ENCODE data around the gene WBP1L.

The WBP1L gene

DNA sequence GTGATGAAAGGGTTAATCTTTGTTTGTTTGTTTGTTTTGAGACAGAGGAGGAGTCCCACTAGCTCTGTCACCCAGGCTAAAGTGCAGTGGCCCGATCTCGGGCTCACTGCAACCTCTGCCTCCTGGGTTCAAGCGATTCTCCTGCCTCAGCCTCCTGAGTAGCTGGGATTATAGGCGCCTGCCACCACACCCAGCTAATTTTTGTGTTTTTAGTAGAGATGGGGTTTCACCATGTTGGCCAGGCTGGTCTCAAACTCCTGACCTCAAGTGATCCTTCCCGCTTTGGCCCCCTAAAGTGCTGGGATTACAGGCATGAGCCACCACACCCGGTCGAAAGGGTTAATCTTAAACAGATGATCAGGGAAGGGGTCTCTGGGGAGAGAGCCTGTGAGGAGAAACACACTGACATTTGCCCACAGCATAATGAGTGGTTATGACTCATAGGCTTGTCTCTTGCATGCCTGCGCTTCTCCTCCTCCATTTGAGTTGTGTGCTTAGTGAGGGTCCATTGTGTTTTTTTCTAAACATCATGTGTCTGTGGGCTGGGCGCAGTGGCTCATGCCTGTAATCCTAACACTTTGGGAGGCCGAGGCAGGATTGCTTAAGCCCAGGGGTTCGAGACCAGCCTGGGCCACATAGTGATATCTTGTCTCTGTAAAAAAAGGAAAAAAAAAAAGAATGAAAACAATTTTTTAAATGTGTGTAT, 112.1 kb downstream of the WBP1L start (continued):
- TF ChIP-seq TRIM28 (IDR thresholded peaks at IDR 0.05; ENCODE audit: borderline replicate concordance, low read length), result peak; percentile 76; the same call in 1 of the 2 replicates
- TF ChIP-seq ZNF76 (tag by site-specific recombination; IDR thresholded peaks at IDR 0.05; ENCODE audit: borderline replicate concordance, low read depth), result peak; percentile 39; the same call in 1 of the 2 replicates
- peak; percentile 70 for TF ChIP-seq ZNF423 (tag by site-specific recombination; IDR thresholded peaks at IDR 0.05)
- TF ChIP-seq ZBTB20 (tag by site-specific recombination; IDR thresholded peaks at IDR 0.05), result peak; percentile 23; the same call in 1 of the 2 replicates
- peak; percentile 97 for TF ChIP-seq ZNF335 (tag by site-specific recombination; conservative IDR thresholded peaks at IDR 0.05)
- TF ChIP-seq ZNF561 (tag by site-specific recombination; IDR thresholded peaks at IDR 0.05; ENCODE audit: borderline replicate concordance), result peak; percentile 84
- 0 out of 2 replicates have a peak, but pooled peaks have one; percentile 36 for TF ChIP-seq BCL11B (tag by site-specific recombination; IDR thresholded peaks at IDR 0.05; ENCODE audit: low read depth)
- TF ChIP-seq ZNF24 (tag by site-specific recombination; IDR thresholded peaks at IDR 0.05), result peak; percentile 74
- peak; percentile 69 for TF ChIP-seq KLF10 (tag by site-specific recombination; IDR thresholded peaks at IDR 0.05)
- TF ChIP-seq, protein P1, sequence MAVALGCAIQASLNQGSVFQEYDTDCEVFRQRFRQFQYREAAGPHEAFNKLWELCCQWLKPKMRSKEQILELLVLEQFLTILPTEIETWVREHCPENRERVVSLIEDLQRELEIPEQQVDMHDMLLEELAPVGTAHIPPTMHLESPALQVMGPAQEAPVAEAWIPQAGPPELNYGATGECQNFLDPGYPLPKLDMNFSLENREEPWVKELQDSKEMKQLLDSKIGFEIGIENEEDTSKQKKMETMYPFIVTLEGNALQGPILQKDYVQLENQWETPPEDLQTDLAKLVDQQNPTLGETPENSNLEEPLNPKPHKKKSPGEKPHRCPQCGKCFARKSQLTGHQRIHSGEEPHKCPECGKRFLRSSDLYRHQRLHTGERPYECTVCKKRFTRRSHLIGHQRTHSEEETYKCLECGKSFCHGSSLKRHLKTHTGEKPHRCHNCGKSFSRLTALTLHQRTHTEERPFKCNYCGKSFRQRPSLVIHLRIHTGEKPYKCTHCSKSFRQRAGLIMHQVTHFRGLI (tag by site-specific recombination; IDR thresholded peaks at IDR 0.05), result peak; percentile 35; the same call in 1 of the 2 replicates
- TF ChIP-seq ZNF10 (tag by site-specific recombination; IDR thresholded peaks at IDR 0.05), result peak; percentile 78
- peak; percentile 90; the same call in 1 of the 2 replicates for TF ChIP-seq ZSCAN23 (tag by site-specific recombination; IDR thresholded peaks at IDR 0.05)
- TF ChIP-seq, protein P2, sequence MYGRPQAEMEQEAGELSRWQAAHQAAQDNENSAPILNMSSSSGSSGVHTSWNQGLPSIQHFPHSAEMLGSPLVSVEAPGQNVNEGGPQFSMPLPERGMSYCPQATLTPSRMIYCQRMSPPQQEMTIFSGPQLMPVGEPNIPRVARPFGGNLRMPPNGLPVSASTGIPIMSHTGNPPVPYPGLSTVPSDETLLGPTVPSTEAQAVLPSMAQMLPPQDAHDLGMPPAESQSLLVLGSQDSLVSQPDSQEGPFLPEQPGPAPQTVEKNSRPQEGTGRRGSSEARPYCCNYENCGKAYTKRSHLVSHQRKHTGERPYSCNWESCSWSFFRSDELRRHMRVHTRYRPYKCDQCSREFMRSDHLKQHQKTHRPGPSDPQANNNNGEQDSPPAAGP (tag by site-specific recombination; IDR thresholded peaks at IDR 0.05), result peak; percentile 95

DNA sequence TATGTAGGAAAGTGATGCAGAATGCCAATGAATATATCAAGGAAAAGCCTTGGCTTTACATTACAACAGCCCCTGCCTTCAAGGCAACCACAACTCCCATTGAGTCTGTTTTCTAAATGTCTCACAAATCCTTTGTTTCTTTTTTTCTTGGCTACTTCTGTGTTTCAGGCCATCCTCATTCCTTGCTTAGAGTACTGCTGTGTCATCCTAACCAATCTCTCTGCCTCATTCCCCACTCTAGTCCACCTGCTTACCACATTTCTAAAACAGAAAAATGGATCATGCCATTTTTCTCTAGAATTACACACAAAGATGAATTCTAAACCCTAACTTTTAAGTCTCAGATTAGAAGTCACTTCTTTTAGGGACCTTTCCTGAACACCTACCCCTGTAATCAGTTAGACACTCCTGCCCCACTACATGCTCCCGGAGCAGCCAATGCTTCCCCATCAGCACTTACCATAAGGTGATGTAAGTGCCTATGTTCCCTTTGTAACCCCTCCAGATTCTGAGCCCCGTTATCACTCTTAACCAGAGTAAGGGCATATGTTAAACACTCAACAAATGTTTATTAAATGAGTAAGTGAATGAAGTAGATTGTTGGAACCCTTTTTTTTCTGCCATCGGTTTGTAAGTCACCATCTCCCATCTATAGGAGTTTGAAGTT, 113.1 kb downstream of the WBP1L start:
- TF ChIP-seq, protein P3, sequence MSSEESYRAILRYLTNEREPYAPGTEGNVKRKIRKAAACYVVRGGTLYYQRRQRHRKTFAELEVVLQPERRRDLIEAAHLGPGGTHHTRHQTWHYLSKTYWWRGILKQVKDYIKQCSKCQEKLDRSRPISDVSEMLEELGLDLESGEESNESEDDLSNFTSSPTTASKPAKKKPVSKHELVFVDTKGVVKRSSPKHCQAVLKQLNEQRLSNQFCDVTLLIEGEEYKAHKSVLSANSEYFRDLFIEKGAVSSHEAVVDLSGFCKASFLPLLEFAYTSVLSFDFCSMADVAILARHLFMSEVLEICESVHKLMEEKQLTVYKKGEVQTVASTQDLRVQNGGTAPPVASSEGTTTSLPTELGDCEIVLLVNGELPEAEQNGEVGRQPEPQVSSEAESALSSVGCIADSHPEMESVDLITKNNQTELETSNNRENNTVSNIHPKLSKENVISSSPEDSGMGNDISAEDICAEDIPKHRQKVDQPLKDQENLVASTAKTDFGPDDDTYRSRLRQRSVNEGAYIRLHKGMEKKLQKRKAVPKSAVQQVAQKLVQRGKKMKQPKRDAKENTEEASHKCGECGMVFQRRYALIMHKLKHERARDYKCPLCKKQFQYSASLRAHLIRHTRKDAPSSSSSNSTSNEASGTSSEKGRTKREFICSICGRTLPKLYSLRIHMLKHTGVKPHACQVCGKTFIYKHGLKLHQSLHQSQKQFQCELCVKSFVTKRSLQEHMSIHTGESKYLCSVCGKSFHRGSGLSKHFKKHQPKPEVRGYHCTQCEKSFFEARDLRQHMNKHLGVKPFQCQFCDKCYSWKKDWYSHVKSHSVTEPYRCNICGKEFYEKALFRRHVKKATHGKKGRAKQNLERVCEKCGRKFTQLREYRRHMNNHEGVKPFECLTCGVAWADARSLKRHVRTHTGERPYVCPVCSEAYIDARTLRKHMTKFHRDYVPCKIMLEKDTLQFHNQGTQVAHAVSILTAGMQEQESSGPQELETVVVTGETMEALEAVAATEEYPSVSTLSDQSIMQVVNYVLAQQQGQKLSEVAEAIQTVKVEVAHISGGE (tag by site-specific recombination; conservative IDR thresholded peaks at IDR 0.05; ENCODE audit: low read depth), result no peak
- no peak for TF ChIP-seq ZNF19 (tag by site-specific recombination; IDR thresholded peaks at IDR 0.05; ENCODE audit: low read depth)
- TF ChIP-seq, protein P4, sequence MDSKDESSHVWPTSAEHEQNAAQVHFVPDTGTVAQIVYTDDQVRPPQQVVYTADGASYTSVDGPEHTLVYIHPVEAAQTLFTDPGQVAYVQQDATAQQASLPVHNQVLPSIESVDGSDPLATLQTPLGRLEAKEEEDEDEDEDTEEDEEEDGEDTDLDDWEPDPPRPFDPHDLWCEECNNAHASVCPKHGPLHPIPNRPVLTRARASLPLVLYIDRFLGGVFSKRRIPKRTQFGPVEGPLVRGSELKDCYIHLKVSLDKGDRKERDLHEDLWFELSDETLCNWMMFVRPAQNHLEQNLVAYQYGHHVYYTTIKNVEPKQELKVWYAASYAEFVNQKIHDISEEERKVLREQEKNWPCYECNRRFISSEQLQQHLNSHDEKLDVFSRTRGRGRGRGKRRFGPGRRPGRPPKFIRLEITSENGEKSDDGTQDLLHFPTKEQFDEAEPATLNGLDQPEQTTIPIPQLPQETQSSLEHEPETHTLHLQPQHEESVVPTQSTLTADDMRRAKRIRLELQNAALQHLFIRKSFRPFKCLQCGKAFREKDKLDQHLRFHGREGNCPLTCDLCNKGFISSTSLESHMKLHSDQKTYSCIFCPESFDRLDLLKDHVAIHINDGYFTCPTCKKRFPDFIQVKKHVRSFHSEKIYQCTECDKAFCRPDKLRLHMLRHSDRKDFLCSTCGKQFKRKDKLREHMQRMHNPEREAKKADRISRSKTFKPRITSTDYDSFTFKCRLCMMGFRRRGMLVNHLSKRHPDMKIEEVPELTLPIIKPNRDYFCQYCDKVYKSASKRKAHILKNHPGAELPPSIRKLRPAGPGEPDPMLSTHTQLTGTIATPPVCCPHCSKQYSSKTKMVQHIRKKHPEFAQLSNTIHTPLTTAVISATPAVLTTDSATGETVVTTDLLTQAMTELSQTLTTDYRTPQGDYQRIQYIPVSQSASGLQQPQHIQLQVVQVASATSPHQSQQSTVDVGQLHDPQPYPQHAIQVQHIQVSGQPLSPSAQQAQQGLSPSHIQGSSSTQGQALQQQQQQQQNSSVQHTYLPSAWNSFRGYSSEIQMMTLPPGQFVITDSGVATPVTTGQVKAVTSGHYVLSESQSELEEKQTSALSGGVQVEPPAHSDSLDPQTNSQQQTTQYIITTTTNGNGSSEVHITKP (tag by site-specific recombination; IDR thresholded peaks at IDR 0.05), result peak; percentile 62
- H3K9me3 ChIP-seq (ENCODE audit: control insufficient read depth, insufficient read depth, low read depth, low read length), result no peaks in the 10 kb centered on the region
- H3K4me3 ChIP-seq (ENCODE audit: low read depth, low read length), result no peak overlapping the region
- H3K4me1 ChIP-seq (ENCODE audit: control insufficient read depth, insufficient read depth, low read length), result peaks cover 6% of the 10 kb centered on the region
- no peak overlapping the region for H3K27ac ChIP-seq (ENCODE audit: extremely low read depth, low read depth, low read length)
- CTCF ChIA-PET, result interaction anchor here (0.6 kb wide), 1 partner anchor 129 kb away, joined by 3 read pairs; no protein-coding TSS in a partner anchor
- POLR2A ChIA-PET, result no interaction called here
- H3K36me3 ChIP-seq (ENCODE audit: control insufficient read depth in 2 of 2, insufficient read depth in 1 of 2, low read length in 2 of 2), result peaks cover 0 to 7% of the 10 kb centered on the region in 2 experiments
